NCI-H1105 (cell line): ENCODE results near the gene GTPBP4.
"Not testable (repeated sequence)": the region's sequence is repeated elsewhere in the genome, so short reads cannot be mapped to it uniquely, and the experiment has no call there.

ENCODE experiments used
- DNase-seq: peaks from one replicate; lab custom pipeline; 2025; lab: John Stamatoyannopoulos, UW

GTPBP4 gene

DNA sequence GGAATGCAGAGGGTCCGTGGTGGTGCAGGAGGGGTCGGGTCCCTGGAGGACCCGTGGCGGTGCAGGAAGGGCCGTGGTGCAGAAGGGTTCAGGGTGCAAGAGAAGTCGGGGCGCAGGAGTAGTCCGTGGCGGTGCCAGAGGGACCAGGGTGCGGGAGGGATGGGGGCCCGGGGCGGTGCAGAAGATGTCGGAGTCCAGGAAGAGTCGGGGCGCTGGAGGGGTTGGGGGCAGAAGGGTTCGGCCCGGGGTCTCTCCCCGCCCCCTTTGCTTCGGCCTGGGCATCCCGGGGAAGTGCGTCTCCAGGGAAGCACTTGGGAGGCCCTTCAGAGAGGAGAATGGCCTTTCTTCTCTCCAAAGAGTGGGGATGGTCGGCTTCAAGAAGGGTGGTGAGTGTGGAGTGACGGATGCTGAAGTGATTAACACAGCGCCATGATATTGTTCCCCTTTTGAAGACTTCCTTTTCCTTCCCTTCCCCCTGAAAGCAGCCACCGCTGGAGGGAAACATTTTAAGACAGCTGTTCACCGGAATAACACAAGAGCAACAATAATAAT lies 68.9 kb downstream of the GTPBP4 start:
- no peak for DNase-seq

DNA sequence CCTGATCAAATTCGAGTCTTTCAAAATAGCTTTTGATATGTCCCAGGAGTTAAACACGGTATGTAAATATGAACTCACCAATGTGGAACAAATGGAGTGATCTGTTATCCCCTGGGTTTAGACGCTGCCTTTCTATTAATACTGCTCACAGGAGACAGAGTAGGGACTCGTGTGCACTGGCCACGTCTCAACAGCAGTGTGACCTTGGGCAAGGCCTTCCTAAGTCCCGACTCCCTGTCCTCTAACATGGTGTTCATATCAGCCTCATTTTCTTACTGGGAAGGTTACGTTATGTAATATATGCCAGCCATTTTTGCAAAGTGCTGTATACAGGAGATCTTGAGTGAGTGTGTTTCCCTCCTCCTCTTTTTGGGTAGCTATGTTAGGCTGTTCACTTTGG lies 69.8 kb downstream of the GTPBP4 start:
- no peak for DNase-seq

DNA sequence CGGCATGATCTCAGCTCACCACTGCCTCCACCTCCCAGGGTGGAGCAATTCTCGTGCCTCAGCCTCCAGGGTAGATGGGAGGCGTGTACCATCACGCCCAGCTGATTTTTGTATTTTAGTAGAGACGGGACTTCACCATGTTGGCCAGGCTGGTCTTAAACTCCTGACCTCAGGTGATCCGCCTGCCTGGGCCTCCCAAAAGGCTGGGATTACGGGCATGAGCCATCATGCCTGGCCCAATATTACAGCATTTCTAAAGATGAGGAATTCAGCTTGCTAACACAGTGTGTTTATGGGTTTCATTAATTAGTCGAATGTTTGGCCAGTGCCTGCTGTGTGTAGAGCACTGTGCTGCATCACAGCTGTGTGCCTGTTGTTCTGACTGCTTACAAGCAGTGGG lies 71.7 kb downstream of the GTPBP4 start:
- DNase-seq = no peak

DNA sequence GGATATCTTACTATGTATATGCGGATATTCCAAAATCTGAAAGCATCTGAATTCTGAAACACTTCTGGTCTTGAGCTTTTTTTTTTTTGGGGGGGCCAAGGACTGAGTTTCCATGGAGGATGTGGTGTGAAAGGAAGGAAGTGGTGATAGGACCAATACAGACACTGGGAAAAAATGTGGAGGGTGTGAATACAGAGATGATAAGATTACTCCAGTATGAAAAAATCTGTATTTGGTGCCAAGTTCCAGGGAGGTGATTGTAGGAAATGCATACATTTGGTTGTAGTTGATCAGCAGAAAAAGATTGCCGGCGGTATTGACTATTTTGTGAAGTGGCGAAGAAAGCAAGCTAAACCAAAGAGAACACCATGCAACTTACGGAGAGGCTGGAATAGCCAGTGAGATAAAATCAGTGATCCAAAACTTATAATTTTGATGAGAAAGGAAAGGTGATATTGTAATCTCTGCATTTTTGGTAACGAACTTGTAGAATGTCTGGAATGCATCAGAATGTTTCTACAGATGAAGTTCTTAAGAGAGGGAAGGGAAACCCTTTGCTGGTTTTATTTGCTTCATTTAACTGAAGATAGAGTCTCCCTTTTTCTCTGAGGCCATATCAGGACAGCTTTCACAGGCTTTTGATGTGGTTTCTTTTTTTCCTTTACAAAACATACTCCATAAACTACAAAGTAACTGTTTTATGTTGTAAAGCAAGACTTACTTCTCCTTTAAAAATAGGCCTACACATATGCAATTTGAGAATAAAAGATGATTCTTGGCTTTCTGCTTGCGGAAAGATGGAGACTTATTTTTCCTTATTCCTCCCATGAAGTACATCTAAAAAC lies 73.9 kb downstream of the GTPBP4 start:
- no peak for DNase-seq

DNA sequence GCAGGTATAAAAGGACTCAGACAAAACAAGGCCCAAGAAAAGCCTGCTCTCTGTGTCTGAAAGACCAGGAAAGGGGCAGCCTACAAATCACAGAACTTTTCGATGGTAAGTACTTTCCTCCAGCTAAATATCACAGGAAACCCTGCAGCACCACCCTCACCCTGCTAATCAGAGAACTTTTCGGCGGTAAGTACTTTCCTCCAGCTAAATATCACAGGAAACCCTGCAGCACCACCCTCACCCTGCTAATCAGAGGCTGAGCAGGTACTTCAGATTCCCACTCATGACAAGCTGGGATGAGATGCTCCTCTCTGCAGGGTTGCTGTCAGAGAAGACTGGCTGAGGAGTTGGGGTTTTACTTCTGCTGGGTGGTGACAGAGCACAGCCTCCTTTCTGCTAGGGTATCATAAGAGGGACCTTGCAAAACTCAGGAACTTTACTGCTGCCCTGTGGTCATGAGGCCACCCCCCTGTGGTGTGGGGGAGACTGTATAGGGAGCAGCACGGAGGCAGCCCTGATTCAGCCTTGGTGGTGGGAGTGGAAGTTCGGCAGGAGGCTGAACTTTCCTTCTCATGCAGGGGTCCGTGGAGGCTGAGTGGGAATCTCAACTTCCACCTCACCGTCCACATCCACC lies 75.1 kb downstream of the GTPBP4 start:
- no peak for DNase-seq

DNA sequence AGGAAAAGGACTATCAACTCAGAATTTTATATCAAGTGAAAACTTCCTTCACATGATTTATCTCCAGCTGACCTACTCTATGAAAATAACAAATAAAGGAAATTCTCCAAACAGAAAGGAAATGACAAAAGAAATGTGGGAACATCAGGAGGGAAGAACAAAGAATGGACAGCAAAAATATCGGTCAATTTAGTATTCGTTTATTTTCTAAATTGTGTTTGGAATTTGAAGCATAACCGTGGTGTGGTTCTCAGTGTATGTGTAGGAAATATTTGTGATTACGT lies 76.7 kb downstream of the GTPBP4 start:
- no peak for DNase-seq

DNA sequence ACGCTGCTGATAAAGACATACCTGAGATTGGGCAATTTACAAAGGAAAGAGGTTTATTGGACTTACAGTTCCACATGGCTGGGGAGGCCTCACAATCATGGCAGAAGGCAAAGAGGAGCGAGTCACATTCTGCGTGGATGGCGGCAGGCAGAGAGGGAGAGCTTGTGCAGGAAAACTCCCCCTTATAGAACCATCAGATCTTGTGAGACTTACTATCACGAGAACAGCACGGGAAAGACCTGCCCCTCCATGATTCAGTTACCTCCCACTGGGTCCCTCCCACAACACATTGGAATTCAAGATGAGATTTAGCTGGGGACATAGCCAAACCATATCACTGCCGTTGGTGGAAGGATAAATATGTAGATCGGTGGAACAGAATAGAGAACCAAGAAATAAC lies 78.5 kb downstream of the GTPBP4 start:
- not testable (repeated sequence) for DNase-seq

DNA sequence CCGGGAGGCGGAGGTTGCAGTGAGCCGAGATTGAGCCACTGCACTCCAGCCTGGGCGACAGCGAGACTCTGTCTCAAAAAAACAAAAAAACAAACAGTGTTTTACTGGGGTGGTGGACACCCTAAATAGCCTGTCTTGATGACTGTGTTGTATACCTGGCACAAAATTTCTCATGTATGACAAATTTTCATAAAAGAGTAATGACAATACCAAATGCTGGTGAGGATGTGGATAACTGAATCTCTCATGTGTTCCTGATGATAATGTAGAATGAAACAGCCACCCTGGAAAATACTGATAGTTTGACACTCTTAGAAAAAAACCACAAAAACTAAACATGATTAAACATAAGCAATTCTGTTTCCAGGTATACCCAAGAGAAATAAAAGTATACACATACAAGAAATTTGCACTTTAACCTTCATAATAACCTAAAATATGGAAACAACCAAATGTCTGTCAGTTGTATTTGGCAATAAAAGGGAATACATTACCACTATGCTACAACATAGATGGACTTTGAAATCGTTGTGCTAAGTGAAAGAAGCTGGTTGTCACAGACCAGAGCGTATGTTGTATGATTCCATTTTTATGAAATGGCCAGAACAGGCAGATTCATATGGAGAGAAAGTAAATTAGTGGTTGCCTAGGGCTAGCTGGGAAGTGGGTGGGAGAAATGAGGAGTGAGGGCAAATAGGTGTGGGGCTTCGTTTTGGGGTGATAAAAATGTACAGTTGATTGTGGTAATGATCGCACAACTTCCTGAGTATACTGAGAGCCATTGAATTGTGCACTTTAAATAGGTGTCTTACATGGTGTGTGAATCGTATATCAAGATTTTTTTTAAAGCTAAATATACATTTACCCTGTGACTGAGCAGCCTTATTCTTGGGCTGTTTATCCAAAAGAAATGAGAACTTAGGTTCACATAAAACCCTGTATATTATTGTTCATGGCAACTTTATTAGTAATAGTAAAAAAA lies 80.4 kb downstream of the GTPBP4 start:
- DNase-seq = no peak
